Liver (tissue), 2 donors: Measurements from ENCODE around the gene VEZF1.

ENCODE experiments used
- CTCF ChIP-seq: fragments of 150-350 bp; IDR thresholded peaks from 2 replicates; pipeline ENCODE4 v1.5.1; 2017; ENCODE audit warnings: improper control_type of control experiment, low read depth, low read length; ENCODE audit not compliant: missing input control
- YY1 ChIP-seq: IDR thresholded peaks from 2 replicates; pipeline ENCODE4 v1.6.1; 2016; ENCODE audit warnings: antibody characterized with exemption, mild to moderate bottlenecking
- donor health status: healthy.

DNA sequence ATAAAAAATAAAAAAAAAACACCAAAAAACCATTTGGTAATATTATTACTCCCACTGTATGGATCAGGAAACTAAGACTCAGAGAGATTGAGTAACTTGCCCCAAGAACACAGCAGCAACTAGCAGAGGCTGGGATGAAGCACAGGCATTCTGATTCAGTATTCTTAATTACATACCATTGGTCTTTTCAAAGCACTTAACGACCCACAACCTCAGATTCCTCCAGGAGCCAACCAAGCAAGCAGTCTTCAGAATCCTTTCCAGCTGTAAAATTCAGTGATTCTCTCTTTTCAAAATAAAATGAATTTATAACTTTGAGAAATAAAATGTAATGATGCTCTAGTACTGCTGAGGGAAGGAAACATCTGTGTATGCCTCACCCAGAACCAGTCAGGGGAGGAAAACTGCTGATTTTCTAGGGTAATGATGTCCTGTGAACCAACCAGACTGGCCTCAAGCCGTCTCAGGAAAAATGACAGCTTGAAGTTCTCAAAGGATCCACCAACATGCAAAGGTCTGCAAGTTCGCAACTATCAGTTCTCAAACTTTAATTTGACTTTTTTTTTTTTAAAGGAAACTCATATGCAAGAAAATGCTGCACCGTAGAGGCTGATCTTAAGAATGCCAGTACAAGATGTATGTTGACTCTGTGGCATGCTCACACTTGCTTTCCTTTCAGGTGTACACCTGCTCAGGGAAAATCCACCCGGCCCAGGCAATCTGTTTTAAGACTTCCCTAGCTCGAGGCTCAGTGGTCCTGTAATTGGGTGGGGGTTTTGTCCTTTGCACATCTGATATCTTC lies 41.9 kb downstream of the VEZF1 start:
- no peak for TF ChIP-seq YY1
- TF ChIP-seq CTCF = no peak
